ENCODE data around the gene PRKAB2.

- TF ChIP-seq, protein P1, sequence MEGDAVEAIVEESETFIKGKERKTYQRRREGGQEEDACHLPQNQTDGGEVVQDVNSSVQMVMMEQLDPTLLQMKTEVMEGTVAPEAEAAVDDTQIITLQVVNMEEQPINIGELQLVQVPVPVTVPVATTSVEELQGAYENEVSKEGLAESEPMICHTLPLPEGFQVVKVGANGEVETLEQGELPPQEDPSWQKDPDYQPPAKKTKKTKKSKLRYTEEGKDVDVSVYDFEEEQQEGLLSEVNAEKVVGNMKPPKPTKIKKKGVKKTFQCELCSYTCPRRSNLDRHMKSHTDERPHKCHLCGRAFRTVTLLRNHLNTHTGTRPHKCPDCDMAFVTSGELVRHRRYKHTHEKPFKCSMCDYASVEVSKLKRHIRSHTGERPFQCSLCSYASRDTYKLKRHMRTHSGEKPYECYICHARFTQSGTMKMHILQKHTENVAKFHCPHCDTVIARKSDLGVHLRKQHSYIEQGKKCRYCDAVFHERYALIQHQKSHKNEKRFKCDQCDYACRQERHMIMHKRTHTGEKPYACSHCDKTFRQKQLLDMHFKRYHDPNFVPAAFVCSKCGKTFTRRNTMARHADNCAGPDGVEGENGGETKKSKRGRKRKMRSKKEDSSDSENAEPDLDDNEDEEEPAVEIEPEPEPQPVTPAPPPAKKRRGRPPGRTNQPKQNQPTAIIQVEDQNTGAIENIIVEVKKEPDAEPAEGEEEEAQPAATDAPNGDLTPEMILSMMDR (IDR thresholded peaks at IDR 0.05; ENCODE audit: low read depth, low read length, poor library complexity, severe bottlenecking), result no peak
- TF ChIP-seq EZH2phosphoT487 (IDR thresholded peaks at IDR 0.05; ENCODE audit: borderline replicate concordance, low read length), result no peak
Observed at GRCh38 chr1:147214842-147215539, 42.7 kb upstream of the PRKAB2 start.
